Fibroblast of skin of back (primary cell): ENCODE measurements around the gene KHNYN.
A peak's percentile ranks its signal among the peaks of the same experiment; 100 is the strongest.

Experiments used
- DNase-seq: peaks from one replicate; pipeline ENCODE4 v3.0.0-alpha.2; 2013

The KHNYN gene

GRCh38 chr14:24425704-24426103, 4.0 kb upstream of the KHNYN start:
- DNase-seq, result peak; percentile 79

GRCh38 chr14:24426150-24426911, 3.4 kb upstream of the KHNYN start:
- DNase-seq, result peak; percentile 13

GRCh38 chr14:24426912-24427536, 2.7 kb upstream of the KHNYN start:
- no peak for DNase-seq

GRCh38 chr14:24427537-24428508, 1.9 kb upstream of the KHNYN start:
- DNase-seq, result no peak

GRCh38 chr14:24428628-24429394, 943 bp upstream of the KHNYN start:
- peak; percentile 8 for DNase-seq

- DNase-seq, result peak; percentile 85
These were observed 458 bp downstream of the KHNYN start for GRCh38 chr14:24430143-24430681.

GRCh38 chr14:24430682-24431568, 1.2 kb downstream of the KHNYN start:
- peak; percentile 63 for DNase-seq

- DNase-seq, result peak; percentile 91
These were observed 2.0 kb downstream of the KHNYN start for GRCh38 chr14:24431569-24432258.

GRCh38 chr14:24432259-24433131, 2.7 kb downstream of the KHNYN start:
- no peak for DNase-seq

- DNase-seq, result no peak
These were observed 4.3 kb downstream of the KHNYN start for GRCh38 chr14:24434036-24434435.

- DNase-seq, result no peak
These were observed 4.9 kb downstream of the KHNYN start for GRCh38 chr14:24434676-24435075.

GRCh38 chr14:24435192-24435810, 5.5 kb downstream of the KHNYN start:
- no peak for DNase-seq

GRCh38 chr14:24435998-24436354, 6.2 kb downstream of the KHNYN start:
- no peak for DNase-seq

- DNase-seq, result peak; percentile 72
These were observed 6.7 kb downstream of the KHNYN start for GRCh38 chr14:24436355-24437019.

- DNase-seq, result no peak
These were observed 7.4 kb downstream of the KHNYN start for GRCh38 chr14:24437020-24437735.

GRCh38 chr14:24437736-24438067, 7.9 kb downstream of the KHNYN start:
- DNase-seq, result no peak

- no peak for DNase-seq
These were observed 8.7 kb downstream of the KHNYN start for GRCh38 chr14:24438223-24439097.
